ENCODE data around the gene CISD3.

GRCh38 chr17:38697061-38697820, 32.9 kb upstream of the CISD3 start:
- no peak for TF ChIP-seq CTCF (conservative IDR thresholded peaks at IDR 0.05; ENCODE audit: low read depth, low read length)
- no peak for TF ChIP-seq MXI1 (IDR thresholded peaks at IDR 0.05; ENCODE audit: borderline replicate concordance, low read depth, low read length)
- no peak for TF ChIP-seq POLR2A (IDR thresholded peaks at IDR 0.05; ENCODE audit: low read depth, low read length)
- no peak for TF ChIP-seq ELK1 (IDR thresholded peaks at IDR 0.05; ENCODE audit: borderline replicate concordance, low read depth, low read length)
- TF ChIP-seq FOS (IDR thresholded peaks at IDR 0.05; ENCODE audit: low read depth, low read length): no peak
- TF ChIP-seq USF2 (IDR thresholded peaks at IDR 0.05; ENCODE audit: low read depth, low read length): no peak
- TF ChIP-seq SMC3 (IDR thresholded peaks at IDR 0.05; ENCODE audit: low read depth, low read length): no peak
- TF ChIP-seq CHD1 (IDR thresholded peaks at IDR 0.05; ENCODE audit: low read depth, low read length): no peak
- TF ChIP-seq BHLHE40 (IDR thresholded peaks at IDR 0.05; ENCODE audit: low read depth, low read length): no peak
- TF ChIP-seq RAD21 (IDR thresholded peaks at IDR 0.05; ENCODE audit: low read length): no peak
- TF ChIP-seq CEBPB (IDR thresholded peaks at IDR 0.05; ENCODE audit: low read depth, low read length): no peak
- no peak for TF ChIP-seq RFX5 (IDR thresholded peaks at IDR 0.05; ENCODE audit: low read depth, low read length)
